ENCODE results near the gene NOL4L. TPM values are rescaled to one million over a fixed set of nuclear protein-coding genes. Genes with fewer than 3 reads are reported as not detected.
A peak's percentile ranks its signal among the peaks of the same experiment; 100 is the strongest.

Gene NOL4L
- total and polyA plus RNA-seq, 10 donors, result 3.4 to 45.4 (median 28.6) TPM

DNA sequence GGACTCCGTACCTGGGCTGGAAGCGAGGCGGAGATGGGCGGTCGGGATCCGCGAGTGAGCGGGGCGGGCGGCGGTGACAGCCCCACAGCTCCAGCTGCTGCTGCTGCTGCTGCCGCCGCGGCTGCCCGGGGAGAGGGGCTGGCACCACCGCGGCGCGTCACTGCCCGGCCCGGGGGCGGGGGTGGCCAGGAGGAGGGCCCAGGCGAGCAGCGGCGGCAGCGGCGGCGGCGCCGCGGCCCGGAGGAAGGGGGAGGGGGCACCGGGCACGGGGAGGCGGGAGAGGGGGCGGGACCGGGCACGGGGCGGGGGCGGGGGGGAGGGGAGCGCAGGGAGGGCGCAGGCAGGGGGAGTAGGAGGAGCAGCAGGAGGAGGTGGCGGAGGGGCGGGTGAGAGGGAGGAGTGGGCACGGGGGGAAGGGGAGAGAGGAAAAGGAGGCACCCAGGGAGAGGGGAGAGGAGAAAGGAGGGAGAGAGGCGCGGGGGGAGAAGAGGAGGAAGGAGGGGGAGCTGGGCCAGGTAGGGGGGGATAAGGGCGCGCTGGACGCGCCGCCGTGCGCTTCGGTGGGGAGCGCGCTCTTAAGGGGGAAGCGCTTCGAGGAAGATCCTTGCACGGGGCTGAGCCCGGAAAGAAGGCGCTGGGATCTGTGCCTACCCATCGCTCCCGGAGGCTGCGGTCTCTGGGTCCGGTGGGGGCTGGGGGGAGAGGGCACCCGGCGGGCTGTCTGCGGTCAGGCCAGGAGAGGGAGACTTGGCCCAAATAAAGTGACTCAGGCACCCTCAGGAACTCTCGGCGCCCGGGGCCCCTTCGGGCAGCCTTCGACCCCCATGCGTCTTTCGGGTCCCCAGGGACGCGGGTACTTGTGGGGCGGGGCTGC lies 101.5 kb downstream of the NOL4L start:
- Histone ChIP-seq H3K27ac (peak overlapping the region; percentile 74 to 88 (median 84)), H3K36me3 (no peaks in the 10 kb centered on the region), H3K27me3 (replicated peaks in 1 of 7) (peaks cover 0 to 21% (median 0%) of the 10 kb centered on the region in 7 donors), H3K4me1 (peaks cover 31 to 83% (median 57%) of the 10 kb centered on the region in 6 donors), H3K4me3 (peak overlapping the region; percentile 59 to 86 (median 70)), H3K9me3 (no peaks in the 10 kb centered on the region)
- TF ChIP-seq, protein P1, sequence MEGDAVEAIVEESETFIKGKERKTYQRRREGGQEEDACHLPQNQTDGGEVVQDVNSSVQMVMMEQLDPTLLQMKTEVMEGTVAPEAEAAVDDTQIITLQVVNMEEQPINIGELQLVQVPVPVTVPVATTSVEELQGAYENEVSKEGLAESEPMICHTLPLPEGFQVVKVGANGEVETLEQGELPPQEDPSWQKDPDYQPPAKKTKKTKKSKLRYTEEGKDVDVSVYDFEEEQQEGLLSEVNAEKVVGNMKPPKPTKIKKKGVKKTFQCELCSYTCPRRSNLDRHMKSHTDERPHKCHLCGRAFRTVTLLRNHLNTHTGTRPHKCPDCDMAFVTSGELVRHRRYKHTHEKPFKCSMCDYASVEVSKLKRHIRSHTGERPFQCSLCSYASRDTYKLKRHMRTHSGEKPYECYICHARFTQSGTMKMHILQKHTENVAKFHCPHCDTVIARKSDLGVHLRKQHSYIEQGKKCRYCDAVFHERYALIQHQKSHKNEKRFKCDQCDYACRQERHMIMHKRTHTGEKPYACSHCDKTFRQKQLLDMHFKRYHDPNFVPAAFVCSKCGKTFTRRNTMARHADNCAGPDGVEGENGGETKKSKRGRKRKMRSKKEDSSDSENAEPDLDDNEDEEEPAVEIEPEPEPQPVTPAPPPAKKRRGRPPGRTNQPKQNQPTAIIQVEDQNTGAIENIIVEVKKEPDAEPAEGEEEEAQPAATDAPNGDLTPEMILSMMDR (IDR thresholded peaks at IDR 0.05 in 8 of 11, conservative IDR thresholded peaks at IDR 0.05 in 3 of 11), result no peak
- peak; percentile 33 to 65 (median 55) for TF ChIP-seq POLR2AphosphoS5 (IDR thresholded peaks at IDR 0.05)
- DNase-seq, result peak; percentile 93
- intact Hi-C loops (cut with DNase I; ENCODE audit: low total_unique reads), result no loop called here
- WGBS, 5 donors, result 1 to 3% (median 1%) methylated on average over 28 to 69 of the region's 79 CpGs

DNA sequence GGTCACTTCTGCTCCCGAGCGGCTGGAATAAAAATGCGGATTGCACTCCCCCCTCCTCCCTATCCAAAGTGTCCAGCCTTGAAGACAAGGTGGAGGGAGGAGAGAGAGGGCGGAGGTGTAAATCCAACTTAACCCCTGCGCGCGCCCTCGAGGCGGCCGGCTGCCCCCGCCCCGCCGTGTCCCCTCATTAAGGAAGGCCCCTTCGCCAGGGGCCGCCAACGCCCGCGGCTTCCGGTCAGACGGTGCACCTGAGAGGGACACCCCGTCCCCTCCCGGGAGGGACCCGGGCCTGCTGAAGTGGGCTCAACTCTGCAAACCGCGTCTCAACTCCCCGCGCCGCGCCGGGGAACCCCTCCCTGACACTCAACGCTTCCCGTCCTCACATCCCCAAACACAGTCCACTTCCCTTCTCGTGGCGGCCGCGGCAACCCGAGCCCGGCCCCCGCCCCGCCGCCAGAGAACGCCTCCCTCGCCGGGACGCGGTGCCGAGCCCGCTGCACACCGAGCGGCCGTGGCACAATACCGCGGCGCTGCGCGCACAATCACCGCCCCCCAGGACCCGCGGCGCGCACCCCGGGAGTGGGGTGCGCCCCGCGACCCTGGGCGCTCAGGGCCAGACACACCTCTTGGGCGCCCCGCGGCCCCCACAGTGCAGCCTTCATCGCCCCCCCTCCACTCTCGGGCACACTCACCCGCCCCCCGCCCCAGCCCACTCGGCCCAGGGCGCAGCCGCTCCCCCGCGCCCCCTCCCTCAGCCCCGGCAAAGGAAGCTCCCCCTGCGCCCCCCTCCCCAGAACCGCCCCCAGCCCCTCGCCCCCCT lies 102.5 kb downstream of the NOL4L start:
- no peaks in the 10 kb centered on the region for H3K36me3 ChIP-seq
- TF ChIP-seq POLR2A (IDR thresholded peaks at IDR 0.05) (no peak), POLR2AphosphoS5 (IDR thresholded peaks at IDR 0.05) (peak; percentile 57 to 78 (median 66))
- H3K9me3 ChIP-seq, result no peaks in the 10 kb centered on the region
- WGBS, 5 donors, result 1 to 3% (median 2%) methylated on average over 46 to 82 of the region's 82 CpGs
- intact Hi-C loops (cut with DNase I; ENCODE audit: low total_unique reads), result no loop called here
- H3K27me3 ChIP-seq (replicated peaks in 1 of 7), result peaks cover 0 to 21% (median 0%) of the 10 kb centered on the region in 7 donors
- peak overlapping the region; percentile 66 to 88 (median 84) for H3K27ac ChIP-seq
- H3K4me1 ChIP-seq, result peaks cover 31 to 87% (median 62%) of the 10 kb centered on the region in 6 donors
- peak overlapping the region; percentile 59 to 86 (median 70) for H3K4me3 ChIP-seq
- DNase-seq, result peak; percentile 93

DNA sequence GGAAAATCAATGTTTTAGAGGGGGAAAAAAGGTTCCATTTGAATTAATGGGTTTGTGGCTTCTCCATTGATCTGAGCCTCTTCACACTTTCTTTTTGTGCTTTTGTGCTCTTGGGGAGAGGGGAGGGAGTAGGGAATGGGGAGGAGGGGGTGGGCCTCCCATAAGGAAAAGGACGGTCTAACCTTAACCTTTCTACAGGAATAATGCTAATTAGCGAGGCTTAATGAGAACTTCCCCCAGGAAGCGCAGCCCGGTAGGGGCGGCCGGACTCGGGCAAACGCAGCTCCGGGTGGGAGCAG lies 103.0 kb downstream of the NOL4L start:
- 7 to 29% (median 19%) methylated on average over 9 of the region's 9 CpGs for WGBS, 5 donors
- H3K4me1 ChIP-seq, result peaks cover 33 to 93% (median 68%) of the 10 kb centered on the region in 6 donors
- H3K27ac ChIP-seq, result peak overlapping the region; percentile 66 to 88 (median 84)
- peak overlapping the region; percentile 59 to 86 (median 70) for H3K4me3 ChIP-seq
- DNase-seq, result no peak
- TF ChIP-seq, protein P1 (IDR thresholded peaks at IDR 0.05 in 8 of 11, conservative IDR thresholded peaks at IDR 0.05 in 3 of 11), result no peak
- no peak for TF ChIP-seq POLR2AphosphoS5 (IDR thresholded peaks at IDR 0.05)
- TF ChIP-seq POLR2A (IDR thresholded peaks at IDR 0.05), result no peak
- peaks cover 0 to 21% (median 0%) of the 10 kb centered on the region in 7 donors for H3K27me3 ChIP-seq (replicated peaks in 1 of 7)
- no peaks in the 10 kb centered on the region for H3K36me3 ChIP-seq
- H3K9me3 ChIP-seq, result no peaks in the 10 kb centered on the region
- intact Hi-C loops (cut with DNase I; ENCODE audit: low total_unique reads), result no loop called here

DNA sequence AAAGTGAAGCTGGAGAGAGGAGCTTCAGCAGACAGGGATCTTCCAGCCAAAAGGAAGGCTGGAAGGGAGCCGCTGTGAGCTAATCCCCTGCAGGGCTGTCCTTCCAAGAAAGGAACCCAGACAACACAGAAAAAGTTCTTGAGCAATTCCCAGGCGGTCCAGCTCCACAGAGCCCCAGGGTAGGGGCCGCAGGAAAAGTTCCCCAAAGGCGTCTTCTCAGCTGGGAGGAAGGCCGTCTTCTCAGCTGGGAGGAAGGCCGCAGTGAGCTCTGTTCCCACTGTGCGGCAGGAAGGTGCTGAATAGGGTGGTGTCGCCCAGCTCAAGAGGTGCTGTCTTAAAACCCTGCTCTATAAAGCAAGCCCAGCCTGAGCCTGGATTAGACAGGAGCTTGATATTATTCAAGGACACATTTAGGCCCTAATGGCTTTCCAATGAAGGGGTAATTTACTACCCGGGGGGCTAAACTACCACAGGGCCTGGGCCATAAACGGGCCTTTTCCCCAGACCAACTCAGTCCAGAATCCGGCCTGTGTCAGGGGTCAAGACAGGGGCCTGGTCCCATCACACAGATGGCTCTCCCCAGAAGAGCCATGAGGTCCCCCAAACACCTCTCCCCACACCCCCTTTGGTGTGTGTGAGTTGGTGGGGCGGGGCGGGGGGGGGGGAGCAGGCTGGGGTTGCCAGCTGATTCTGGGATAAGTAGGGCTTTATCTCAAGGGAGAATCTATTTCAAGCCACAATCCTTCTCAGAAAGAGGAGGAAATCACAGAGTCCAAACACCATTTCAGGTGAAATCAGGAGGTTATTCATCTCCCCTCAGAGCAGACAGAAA lies 103.6 kb downstream of the NOL4L start:
- Histone ChIP-seq H3K27ac (peak overlapping the region; percentile 66 to 88 (median 84)), H3K4me3 (peak overlapping the region in 6 of 8 donors; percentile 64 to 86 (median 76)), H3K9me3 (no peaks in the 10 kb centered on the region), H3K36me3 (no peaks in the 10 kb centered on the region), H3K27me3 (replicated peaks in 1 of 7) (peaks cover 0 to 21% (median 0%) of the 10 kb centered on the region in 7 donors), H3K4me1 (peaks cover 39 to 93% (median 72%) of the 10 kb centered on the region in 6 donors)
- WGBS, 5 donors, result 30 to 53% (median 36%) methylated on average over 12 to 13 of the region's 13 CpGs
- TF ChIP-seq POLR2AphosphoS5 (IDR thresholded peaks at IDR 0.05) (no peak), POLR2A (IDR thresholded peaks at IDR 0.05) (no peak)
- TF ChIP-seq, protein P1 (IDR thresholded peaks at IDR 0.05 in 8 of 11, conservative IDR thresholded peaks at IDR 0.05 in 3 of 11), result no peak
- intact Hi-C loops (cut with DNase I; ENCODE audit: low total_unique reads), result no loop called here
- DNase-seq, result peak; percentile 48
